Retina (tissue), 1 donor: Measurements from ENCODE around the gene PHACTR1.

Experiments used
- DNase-seq: peaks from one replicate; pipeline ENCODE4 v3.0.0-alpha.2; 2016

The PHACTR1 gene

DNA sequence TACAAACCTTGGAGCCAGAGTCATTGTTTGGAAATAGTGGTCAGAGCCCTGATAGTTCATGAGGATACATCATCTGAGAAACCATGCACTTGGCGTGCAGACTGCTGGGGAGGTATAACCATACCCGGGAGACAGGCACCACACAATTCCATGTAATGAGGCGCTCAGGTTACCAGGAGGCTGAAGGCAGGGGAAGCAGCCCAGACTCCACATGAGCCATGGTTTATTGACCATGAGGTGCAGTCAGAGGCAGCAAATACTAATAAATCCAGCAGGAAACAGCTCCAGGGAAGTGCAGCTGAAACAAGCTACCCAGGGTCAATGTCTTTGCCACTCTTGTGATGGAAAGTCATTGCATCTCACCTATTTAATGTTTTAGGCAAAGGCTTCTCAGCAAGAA is 455.7 kb downstream of the PHACTR1 start:
- no peak for DNase-seq

DNA sequence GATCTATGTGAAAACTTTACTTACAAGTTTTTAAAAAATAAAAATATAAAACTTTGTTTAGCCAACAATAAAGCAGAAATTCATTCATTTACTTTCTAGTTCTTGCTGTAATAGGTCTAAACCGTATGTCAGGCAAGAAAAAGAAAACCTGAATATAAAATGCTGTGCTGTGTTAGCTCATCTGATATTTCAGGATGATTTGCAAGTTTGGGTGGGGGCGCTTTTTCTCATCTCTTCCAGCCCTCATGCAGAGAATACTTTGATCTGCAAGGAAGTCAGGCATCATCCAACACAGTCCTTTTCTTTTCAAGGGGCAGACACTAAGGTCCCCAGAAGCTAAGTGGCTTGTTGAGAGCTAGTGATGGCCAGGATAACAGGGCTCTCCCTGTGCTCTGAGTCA is 458.5 kb downstream of the PHACTR1 start:
- DNase-seq = no peak

DNA sequence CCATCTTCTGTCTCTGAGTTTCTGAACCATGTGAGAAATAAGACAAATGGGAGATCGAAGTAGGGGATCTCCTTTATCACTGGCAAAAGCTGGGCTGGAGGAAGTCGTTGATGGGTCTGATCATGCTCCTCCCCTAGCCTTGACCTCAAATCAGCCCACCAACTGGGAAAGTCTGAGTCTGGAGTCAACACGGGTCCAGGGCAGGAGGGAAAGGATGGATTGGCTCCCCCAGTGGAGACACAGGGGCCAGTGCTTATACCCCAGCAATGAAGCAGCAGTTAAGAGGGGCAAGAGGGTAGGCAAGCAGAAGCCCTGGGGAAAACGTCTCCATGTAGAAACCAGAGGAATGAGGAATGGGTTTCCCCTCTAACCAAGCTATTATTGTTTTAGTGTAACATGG is 459.2 kb downstream of the PHACTR1 start:
- no peak for DNase-seq

DNA sequence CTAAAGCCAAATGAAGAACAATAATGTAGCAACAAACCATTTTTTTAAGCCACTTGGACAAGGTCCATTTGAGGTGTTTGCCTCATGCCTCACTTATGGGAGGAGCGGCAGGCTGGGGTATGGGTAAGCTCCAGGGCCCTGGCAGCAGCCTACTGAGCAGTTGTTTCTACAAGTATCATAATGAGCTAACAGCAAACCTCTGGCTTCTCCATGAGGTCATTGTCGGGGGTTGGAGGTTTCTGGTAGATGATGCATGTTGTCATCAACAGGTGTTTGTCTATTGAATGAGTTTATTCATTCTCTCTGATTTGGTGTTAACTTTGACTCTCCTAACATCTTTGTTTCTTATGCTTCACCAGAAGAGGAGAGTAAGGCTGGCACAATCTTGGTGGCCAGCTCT is 461.1 kb downstream of the PHACTR1 start:
- no peak for DNase-seq

DNA sequence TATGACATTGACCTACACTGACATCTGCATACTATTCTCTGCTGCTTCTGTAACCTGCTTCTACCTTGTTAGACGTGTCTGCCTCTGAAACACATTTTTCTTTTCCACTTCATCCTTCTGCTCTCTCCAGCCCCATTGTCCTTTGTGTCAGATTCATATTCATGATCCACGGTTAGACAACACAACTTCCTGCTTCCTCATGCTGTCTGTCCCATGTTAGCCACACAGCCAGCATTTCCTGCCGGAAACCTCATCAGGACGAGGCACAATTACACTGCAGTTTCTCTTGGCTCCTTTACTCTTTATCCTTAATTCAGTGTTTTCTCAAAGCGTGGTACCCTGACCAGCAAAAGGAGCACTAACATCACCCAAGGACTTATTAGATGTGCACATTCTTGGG is 461.5 kb downstream of the PHACTR1 start:
- no peak for DNase-seq

- peak; percentile 33 for DNase-seq
Measured at GRCh38 chr6:13180538-13180937, 464.0 kb downstream of the PHACTR1 start.

GRCh38 chr6:13181393-13181792 is 464.8 kb downstream of the PHACTR1 start:
- DNase-seq = peak; percentile 46

DNA sequence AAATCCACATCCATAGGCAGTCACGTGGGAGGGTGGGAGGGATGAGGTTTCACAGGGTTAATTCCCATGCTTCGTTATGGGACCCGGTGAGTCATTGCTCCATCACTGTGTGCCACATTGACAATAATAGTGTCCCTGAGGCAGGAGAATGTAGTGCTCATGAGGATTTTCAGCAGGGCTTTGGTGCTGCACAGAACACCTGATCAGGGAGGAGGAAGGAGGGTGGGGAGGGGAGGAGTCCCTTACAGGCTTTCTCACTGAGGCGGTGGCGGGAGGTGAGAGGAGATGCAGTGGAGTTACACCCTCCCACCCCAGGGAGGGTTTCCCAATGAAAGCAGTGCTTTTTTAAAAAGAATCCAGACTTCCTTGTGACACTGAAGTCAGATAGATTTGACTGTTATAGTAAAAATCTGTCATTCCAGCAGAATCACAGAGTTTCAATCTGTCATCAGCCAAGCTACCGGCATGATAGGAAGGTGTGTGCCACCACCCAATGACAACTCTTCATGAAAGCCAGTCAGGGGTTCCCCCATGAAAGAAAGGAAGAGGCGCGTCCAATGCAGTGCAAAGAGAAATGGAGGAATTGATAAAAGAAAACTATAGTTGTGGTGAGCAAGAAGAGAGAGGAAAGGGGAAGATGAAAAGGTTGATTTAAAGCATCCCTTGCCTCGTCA is 467.0 kb downstream of the PHACTR1 start:
- DNase-seq = no peak

DNA sequence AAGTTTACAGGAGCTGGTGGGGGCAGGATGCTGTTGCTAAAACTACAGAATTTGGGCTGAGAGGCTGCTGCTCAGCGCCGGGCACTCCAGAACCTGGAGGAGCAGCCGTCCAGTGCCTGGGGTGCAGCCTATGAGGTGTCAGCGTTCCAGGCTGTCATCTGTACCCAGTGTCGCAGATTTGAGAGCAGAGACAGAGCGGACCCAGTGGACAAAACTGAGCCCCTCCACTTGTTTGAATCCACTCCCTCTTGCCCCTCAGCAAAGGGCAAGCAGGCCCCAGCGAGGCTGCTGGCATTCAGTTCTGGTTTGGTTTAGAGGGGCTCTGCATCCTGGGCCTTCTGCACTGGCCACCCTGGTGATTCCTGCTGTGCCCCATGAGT is 467.5 kb downstream of the PHACTR1 start:
- DNase-seq = no peak

DNA sequence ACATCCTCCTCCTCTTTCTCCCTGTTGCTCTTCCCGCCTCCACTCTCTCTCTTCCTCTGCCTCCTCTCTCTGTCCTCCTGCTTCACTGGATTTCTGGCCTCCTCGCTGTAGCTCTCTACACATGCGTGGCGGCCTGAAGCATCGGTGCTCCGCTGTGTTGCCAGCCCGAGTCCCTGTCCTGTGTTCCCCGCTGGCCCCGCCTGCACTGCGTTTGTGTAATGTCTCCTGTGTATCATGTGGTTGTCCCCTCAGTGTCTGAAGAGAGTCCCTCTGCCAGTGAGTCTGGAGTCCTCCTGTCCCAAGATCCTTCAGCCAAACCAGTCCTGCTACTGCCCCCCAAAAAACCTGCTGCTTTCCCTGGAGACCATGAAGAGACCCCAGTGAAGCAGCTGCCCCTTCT is 468.0 kb downstream of the PHACTR1 start:
- DNase-seq = no peak

- no peak for DNase-seq
Measured at GRCh38 chr6:13186861-13187260, 470.3 kb downstream of the PHACTR1 start.

DNA sequence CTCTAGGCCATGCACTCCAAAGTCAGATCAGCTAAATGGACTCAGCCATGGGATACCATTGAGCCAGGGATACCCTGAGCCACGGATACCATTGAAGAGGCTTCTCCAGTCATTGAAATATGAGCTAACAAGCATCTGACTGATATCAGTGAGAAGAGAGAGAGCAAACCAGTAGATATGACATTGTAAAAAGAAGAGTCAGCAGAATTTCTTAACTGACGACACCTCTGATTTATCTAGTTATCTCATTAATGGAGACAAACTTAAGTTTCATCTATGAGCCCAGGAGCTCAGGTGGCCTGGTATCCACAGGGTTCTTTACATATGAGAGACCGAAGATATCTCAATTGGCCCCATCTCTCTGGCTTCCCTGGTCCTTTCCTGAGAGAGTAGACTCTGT is 471.1 kb downstream of the PHACTR1 start:
- no peak for DNase-seq

DNA sequence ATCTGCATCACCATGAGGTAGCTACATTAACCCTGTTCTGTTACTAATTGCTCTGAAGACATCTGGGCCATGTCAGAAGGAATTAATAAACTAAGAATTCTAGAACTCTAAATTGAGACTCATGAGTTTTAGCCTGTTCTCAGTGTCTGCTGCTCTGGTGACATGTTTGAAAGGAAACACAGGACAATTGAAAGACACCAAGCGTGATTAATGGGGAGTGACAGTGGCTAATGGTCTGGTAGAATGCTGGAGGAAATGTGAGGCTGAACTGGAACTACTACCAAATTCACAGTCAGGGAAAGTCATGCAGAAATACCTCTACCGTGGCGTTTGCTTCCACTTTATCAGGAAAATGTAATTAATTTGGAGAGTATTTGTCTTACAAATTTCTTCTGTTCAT is 471.7 kb downstream of the PHACTR1 start:
- DNase-seq = peak; percentile 92

- DNase-seq = no peak
Measured at GRCh38 chr6:13189710-13190109, 473.1 kb downstream of the PHACTR1 start.

DNA sequence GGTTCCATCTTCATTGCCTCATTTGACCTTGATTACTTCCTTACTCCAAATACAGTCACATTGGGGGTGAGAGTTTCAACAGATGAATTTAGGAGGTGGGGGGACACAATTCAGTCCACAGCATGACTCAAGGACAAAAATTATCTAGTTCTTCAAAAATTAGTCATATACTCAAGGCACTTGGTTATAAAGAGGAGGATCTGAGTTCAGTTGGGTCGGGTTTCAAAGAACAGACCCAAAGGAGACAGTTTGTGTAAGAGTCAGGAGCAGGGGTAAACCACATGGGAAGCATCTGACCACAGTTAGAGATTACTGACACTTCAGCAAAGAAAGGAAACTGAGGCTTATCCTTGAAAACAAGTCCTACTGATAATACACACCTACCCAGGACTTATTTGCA is 473.8 kb downstream of the PHACTR1 start:
- no peak for DNase-seq

- DNase-seq = no peak
Measured at GRCh38 chr6:13191461-13191860, 474.9 kb downstream of the PHACTR1 start.

DNA sequence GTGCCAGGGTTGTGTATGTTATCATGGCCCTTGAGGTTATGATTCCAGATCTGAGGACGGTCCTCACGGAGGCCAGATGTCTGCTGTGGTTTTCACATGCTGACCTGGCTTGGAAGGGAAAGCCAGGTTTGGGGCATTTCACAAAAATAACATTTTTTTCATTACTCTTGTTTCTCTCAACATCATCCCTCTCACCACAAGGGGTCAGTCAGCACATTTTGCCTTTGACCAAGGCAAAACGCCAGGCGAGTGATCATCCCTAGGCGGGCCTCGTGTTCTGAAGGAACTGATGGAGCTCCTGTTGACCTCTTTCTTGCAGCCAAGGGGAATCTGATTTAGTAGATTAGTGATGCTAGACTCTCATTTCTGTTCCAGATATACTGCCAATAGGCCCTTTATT is 478.3 kb downstream of the PHACTR1 start:
- no peak for DNase-seq

GRCh38 chr6:13195803-13196202 is 479.2 kb downstream of the PHACTR1 start:
- DNase-seq = no peak

GRCh38 chr6:13198168-13198567 is 481.6 kb downstream of the PHACTR1 start:
- no peak for DNase-seq

DNA sequence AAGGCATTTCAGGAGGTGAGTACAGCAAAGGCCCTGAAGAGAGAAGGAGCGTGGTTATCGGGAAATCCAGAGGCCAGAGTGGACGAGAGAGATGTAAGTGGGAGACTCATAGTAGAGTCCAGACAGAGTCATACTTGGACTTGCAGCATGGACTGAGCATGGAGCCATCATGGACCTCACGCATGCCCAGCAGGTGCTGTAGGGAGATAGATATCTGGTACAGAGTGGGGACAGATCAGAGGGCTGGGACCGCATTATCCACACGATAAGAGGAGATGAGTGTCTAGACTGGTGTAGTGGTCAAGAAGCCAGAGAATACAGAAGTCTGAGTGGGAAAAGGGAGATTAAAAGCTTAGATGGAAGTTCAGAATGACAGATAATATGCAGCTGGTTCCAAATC is 484.8 kb downstream of the PHACTR1 start:
- DNase-seq = no peak

GRCh38 chr6:13203145-13203544 is 486.6 kb downstream of the PHACTR1 start:
- DNase-seq = no peak

- DNase-seq = no peak
Measured at GRCh38 chr6:13205106-13205505, 488.5 kb downstream of the PHACTR1 start.

DNA sequence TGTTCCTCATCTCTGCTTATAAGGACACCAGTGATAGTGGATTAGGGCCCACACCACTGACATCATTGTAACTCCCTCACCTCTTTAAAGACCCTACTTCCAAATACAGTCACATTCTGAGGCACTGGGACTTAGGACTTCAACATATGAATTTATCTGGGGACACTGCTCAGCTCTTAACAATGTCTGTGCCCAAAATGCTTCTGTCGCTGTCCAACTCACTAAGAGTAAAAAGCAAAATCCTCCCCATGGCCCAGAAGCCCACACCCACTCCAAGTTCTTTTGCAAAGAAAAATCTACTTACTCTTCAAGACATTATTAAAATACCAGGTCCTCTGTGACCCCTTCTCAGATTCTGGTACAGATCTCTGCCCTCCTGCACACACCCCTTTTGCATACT is 495.5 kb downstream of the PHACTR1 start:
- no peak for DNase-seq

DNA sequence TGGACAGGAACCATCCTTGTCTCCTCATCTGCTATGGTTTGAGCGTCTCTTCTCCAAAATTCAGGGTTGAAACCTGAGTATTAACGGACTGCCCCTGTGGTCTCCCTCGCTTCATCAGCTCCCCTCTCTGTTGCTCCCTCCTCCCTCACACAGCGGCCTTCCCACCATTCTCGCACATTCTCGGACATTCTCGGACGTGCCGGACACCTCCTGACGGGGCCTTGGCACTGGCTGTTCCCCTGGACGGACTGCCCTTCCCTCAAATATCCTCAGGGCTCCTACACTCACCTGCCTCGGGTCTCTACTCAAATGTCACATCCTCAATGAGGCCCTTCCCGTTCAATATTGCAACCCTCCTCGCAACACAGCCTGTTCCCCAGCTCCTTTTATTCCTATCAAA is 496.0 kb downstream of the PHACTR1 start:
- DNase-seq = no peak

GRCh38 chr6:13215390-13215789 is 498.8 kb downstream of the PHACTR1 start:
- DNase-seq = no peak
